ENCODE data around the gene IGF2BP2.
"Not testable (repeated sequence)": the region's sequence is repeated elsewhere in the genome, so short reads cannot be mapped to it uniquely, and the experiment has no call there.

The IGF2BP2 gene

GRCh38 chr3:185797993-185798830, 26.6 kb downstream of the IGF2BP2 start:
- DNase-seq, result no peak

DNA sequence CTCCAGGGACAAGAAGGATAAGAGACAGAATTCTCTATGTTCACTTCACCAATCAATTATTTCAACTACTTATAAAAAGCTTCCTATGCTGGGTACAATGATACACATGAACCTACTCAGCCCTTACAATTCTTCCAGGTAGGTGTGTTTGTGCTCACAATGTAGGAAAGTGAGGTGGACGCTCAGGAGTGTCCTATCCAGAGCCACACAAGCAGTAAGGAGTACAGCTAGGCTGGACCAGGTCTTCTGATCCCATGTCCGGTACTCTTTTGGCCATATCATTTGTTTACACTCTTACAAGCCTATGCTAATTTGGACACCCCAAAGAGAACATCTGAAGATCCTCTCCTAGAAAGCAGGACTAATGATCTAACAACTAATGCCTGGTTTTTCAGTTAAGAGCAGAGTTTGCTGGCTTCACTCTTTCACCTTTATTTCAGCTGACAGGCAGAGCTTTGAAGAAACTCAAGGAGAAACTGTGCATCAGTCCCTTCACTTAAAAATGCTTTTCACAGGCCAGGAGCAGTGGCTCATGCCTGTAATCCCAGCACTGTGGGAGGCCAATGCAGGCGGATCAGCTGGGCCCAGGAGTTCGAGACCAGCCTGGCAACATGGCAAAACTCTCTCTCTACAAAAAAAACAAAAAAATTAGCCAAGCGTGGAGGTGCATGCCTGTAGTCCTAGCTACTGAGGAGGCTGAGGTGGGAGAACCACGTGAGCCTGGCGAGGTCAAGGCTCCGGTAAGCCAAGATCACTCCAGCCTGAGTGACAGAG, 27.5 kb downstream of the IGF2BP2 start:
- no peak for DNase-seq

GRCh38 chr3:185796431-185797107, 28.3 kb downstream of the IGF2BP2 start:
- DNase-seq, result no peak

DNA sequence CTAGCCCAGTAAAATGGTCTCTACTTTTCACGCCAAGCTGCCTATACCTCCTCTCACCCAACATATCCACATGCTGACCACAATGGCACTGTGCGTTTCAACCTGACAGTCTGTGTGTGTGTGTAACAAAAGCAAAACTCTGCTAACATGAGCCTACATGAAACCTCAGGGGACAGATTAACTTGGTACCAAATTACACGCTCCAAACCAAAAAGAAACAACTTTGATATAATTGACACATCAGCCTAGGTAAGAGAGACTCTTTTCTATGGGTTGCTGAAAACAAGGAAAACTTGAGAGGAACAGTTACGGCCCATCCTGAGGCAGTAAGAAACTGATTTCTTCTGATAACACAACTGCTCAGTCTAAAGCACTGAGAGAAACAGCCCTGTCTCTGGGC, 31.5 kb downstream of the IGF2BP2 start:
- no peak for DNase-seq

DNA sequence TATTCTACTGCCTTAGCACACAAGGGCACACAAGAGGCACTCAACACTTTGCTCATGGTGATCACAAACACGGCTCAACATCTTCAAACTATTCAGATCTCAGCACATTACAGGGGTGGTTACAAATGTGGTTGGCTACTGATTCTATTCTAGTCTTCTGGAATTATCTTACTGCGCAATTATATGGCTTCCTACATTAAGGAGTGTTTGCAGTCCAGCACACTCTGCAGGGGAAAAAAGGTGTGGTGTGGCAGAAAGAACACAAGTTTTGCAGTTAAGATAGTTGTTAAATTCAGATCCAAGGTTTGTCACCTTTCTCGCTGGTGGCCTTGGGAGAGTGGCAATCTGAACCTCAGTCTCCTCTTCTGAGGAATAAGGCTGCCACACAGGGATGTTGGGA, 31.9 kb downstream of the IGF2BP2 start:
- DNase-seq, result no peak

GRCh38 chr3:185789891-185790830, 34.7 kb downstream of the IGF2BP2 start:
- DNase-seq, result no peak

DNA sequence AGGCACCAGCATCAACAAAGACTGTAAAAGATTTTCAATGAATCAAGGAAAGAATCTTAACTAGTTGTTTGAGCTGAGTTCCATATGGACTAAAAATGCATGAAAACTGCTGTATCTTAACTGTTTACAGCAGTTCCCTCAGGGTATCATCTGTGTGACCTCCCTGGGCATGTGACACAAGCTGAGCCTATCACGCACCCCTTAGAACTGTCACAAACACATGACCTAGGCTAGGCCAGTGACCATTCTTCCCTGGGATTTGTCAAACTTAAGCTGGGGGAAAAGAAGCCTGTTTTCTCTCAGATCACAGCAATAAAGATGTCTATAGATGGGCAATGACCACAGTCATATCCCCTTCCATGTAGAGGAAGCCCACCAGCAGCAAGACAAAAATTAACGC, 35.7 kb downstream of the IGF2BP2 start:
- no peak for DNase-seq

DNA sequence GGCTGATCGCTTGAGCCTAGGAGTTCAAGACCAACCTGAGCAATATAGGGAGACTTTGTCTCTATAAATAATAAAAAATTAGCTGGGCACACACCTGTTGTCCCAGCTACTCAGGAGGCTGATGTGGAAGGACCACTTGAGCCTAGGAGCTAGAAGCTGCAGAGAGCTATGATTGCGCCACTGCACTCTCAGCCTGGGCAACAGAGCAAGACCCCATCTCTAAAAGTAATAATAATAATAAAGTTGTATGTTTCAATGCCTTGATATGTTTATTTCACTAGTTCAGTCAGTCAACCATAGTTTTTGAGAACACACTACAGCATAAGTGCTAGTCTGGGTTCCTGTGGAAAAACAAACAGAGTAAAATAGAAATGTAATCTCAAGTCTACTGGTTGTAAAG, 36.5 kb downstream of the IGF2BP2 start:
- no peak for DNase-seq

- DNase-seq, result no peak
These were observed 37.6 kb downstream of the IGF2BP2 start for GRCh38 chr3:185786956-185787877.

DNA sequence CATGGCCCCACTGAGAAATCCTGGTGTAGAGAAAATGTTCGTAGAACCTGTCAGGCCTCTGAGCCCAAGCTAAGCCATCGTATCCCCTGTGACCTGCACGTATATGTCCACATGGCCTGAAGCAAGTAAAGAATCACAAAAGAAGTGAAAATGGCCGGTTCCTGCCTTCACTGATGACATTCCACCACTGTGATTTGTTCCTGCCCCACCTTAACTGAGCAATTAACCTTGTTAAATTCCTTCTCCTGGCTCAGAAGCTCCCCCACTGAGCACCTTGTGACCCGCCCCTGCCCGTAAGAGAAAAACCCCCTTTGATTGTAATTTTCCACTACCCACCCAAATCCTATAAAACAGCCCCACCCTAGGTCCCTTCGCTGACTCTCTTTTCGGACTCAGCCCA, 38.6 kb downstream of the IGF2BP2 start:
- DNase-seq, result not testable (repeated sequence)

DNA sequence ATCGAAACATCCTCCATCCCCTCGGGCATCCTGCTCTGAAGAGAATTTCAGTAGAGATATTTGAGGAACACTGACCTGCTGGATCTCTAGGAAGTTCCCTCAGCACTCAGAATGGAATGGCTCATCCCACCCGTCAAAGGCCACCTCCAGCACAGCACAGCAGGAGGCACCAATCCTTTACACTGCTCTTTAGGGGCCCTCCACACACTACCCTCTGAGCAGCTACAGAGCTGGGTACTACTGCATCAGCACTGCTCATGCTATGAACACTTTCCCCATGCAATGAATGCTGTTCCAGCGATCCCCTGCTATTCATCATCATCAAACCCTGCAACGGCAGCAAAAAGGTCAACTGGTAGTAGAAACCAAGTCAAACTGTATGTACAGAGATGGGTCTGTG, 40.5 kb downstream of the IGF2BP2 start:
- no peak for DNase-seq

DNA sequence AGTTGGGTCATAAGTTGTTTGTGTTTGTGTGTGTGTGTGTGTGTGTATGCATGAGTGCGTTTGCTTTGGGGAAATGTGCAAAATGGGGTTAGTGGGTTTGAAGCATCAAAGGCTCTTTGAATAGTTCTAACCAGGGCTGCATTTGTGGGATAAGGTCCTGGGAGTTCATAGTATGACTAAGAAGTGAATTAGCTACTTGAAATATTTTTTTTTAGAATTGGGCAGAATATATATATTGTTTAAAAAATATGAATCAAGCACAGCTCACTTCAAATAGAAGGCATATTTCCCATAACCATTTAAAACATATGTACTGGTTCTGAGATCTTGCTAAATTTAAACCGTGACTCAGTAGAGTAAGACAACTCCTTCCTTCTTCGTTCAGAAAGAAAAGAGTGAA, 43.1 kb downstream of the IGF2BP2 start:
- no peak for DNase-seq

DNA sequence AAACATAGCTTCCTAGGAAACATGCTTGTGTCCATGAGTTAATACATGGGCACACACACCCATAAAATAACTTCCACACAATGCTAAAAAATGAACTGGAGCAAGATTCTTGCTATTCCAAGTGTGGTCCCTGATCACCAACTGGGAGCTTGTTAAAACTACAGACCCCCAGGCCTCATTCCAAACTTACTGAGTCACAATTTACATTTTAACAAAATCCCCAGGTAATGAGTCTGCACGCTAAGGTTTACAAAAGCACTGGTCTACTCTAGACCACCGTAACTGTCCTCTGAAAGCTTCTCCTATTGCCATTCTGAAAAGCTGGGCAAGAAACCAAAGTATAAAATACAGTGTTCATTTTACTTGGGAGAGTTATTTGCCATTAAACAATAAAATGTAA, 45.4 kb downstream of the IGF2BP2 start:
- no peak for DNase-seq

DNA sequence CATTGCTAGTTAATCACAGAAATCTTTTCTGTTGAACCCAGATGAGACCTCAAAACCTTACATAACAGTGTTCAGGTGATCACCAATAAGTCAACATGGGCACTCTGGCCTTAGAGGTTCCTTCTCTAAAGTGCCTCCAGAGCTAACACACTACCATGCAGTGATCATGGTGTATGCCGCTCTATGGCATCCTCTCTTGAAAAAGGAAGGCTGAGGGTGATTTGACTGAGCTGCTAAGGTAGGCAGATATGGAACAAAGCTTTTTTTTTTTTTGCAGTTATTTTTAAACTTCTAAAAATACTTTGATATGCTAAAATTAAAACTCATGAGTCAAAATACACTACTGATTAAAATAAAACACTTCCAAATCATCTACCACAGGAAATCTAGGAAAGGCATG, 46.0 kb downstream of the IGF2BP2 start:
- DNase-seq, result no peak

GRCh38 chr3:185778094-185778493, 46.7 kb downstream of the IGF2BP2 start:
- no peak for DNase-seq

GRCh38 chr3:185770109-185770508, 54.7 kb downstream of the IGF2BP2 start:
- DNase-seq, result no peak

- peak; percentile 37 for DNase-seq
These were observed 56.3 kb downstream of the IGF2BP2 start for GRCh38 chr3:185768578-185768982.

GRCh38 chr3:185767002-185767688, 57.7 kb downstream of the IGF2BP2 start:
- no peak for DNase-seq

DNA sequence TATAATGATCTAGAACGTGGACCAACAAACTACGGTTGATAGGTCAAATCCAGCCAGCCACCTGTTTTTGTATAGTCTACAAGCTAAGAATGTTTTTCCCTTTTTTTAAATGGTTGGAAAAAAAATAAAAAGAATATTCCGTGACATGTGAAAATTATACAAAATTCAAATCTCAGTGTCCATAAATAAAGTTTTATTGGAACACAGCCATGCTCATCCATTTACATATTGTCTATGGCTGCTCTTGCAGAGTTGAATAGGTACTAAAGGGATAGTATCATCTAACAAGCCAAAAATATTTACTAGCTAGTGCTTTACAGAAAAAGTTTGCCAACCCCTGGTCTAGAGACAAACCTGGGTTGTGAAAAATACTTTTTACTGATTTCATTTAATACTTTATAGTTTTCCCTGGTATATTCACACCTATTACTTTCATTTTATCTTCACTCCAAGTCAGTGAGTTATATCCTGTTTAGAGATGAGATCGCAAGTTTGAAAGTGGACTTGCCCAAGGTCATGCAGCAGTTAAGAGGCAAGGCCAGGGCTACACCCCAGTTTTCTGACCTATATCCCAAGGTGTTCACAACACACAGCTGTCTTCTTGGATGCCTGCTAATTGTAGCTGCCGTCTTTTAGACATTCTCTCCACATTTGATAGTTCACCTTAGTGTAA, 58.4 kb downstream of the IGF2BP2 start:
- no peak for DNase-seq

- no peak for DNase-seq
These were observed 59.9 kb downstream of the IGF2BP2 start for GRCh38 chr3:185764980-185765370.

Data from NCI-H2081 treated with DMSO at 0.1 percent for 48 hours (cell line).